ENCODE results near the gene PNCK. TPM values are rescaled to one million over a fixed set of nuclear protein-coding genes. Genes with fewer than 3 reads are reported as not detected.

The PNCK gene
- total RNA-seq, 1 experiment from 2014 or later, result 26.8 TPM

GRCh38 chrX:153688071-153688470, 14.5 kb upstream of the PNCK start:
- Histone ChIP-seq H3K27me3 (ENCODE audit: insufficient read depth, low read length) (no peaks in the 10 kb centered on the region), H3K4ac (ENCODE audit: low read depth, low read length) (no peak overlapping the region), H4K91ac (ENCODE audit: insufficient read length, low read depth, low read length) (no peak overlapping the region), H2BK5ac (ENCODE audit: insufficient read length, low read length) (no peak overlapping the region), H2BK12ac (ENCODE audit: insufficient read length, low read depth, low read length) (no peak overlapping the region), H4K5ac (ENCODE audit: insufficient read length, low read depth, low read length) (no peak overlapping the region), H3K79me1 (ENCODE audit: insufficient read depth, low read depth, low read length, poor library complexity, severe bottlenecking) (no peaks in the 10 kb centered on the region), H3K9ac (ENCODE audit: extremely low read depth, insufficient read length, low read length) (no peak overlapping the region), H3T11ph (ENCODE audit: low read length) (no peak overlapping the region), H3K4me2 (ENCODE audit: insufficient read depth, insufficient read length, low read length) (no peak overlapping the region), H4K20me1 (ENCODE audit: control insufficient read depth, insufficient read depth, insufficient read length) (peaks cover 5% of the 10 kb centered on the region), H3K14ac (ENCODE audit: insufficient read depth, low read length) (no peak overlapping the region), H4K8ac (replicated peaks; ENCODE audit: insufficient read length, low read depth, low read length) (no peak overlapping the region), H3K27ac (ENCODE audit: insufficient read length, low read depth, low read length) (no peak overlapping the region), H3K18ac (ENCODE audit: insufficient read length, low read depth, low read length) (no peak overlapping the region), H3K79me2 (ENCODE audit: insufficient read depth, low read length) (no peaks in the 10 kb centered on the region; the same call in 1 of the 2 replicates), H2AK5ac (ENCODE audit: insufficient read length, low read length) (no peak overlapping the region), H3K23ac (ENCODE audit: insufficient read length, low read depth, low read length) (no peak overlapping the region), H3K56ac (ENCODE audit: insufficient read length, low read depth, low read length) (no peak overlapping the region), H3K9me3 (ENCODE audit: control insufficient read depth, low read depth, low read length) (peaks cover 6% of the 10 kb centered on the region), H3K23me2 (ENCODE audit: insufficient read length, low read depth, low read length, poor library complexity, severe bottlenecking) (no peaks in the 10 kb centered on the region), H2BK20ac (ENCODE audit: low read depth, low read length, poor library complexity, severe bottlenecking) (no peak overlapping the region), H2BK15ac (ENCODE audit: low read depth, low read length) (no peak overlapping the region), H2AFZ (ENCODE audit: low read length) (no peak overlapping the region), H2BK120ac (ENCODE audit: low read depth, low read length, poor library complexity, severe bottlenecking) (no peak overlapping the region), H3K4me1 (ENCODE audit: insufficient read depth, low read length) (no peaks in the 10 kb centered on the region; the same call in 1 of the 2 replicates)
- Mint-ChIP-seq H3K9me3 (peaks cover 32 to 55% of the 10 kb centered on the region in 2 experiments), H3K27ac (no peak overlapping the region), H3K27me3 (ENCODE audit: low read depth) (peaks cover 2% of the 10 kb centered on the region; the same call in 1 of the 2 replicates), H3K36me3 (ENCODE audit: insufficient read depth in 1 of 3, low read depth in 3 of 3) (peaks cover 15 to 41% (median 40%) of the 10 kb centered on the region in 3 experiments), H3K4me1 (peaks cover 15 to 19% of the 10 kb centered on the region in 2 experiments), H3K4me3 (no peak overlapping the region)
- DNase-seq, result no peak
- no CpG with 5 or more reads among the region's 69 CpGs for WGBS (ENCODE audit: extremely low coverage, insufficient read length, low lambda C conversion rate)
- no peak for TF ChIP-seq CTCF (conservative IDR thresholded peaks at IDR 0.05)
